ENCODE measurements around the gene PGAM1. TPM values are rescaled to one million over a fixed set of nuclear protein-coding genes. Genes with fewer than 3 reads are reported as not detected.

PGAM1 gene
- total RNA-seq, 1 donor from 2014 or later = 706 TPM

DNA sequence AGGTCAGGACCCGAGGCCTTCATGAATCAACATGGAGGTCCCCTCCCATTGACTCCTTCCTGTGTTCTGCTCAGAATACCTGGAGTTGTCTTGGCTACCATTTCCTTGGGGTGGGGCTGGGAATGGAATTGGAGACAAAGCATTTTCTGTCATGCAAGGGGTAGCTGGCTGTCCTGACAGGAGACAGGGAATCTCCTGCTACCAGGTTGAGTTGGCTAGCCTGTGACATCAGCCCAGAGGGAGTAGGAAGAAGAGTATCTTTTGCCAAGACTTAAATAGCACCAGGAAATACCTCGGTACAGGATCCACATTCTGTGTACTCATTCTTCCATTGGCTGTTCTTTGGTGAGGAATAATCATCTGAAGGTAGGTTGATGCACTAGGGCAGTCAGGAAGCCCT, 24.8 kb downstream of the PGAM1 start:
- Histone ChIP-seq H3K4me1 (ENCODE audit: insufficient read depth, low read length) (peaks cover 21% of the 10 kb centered on the region), H2AFZ (ENCODE audit: low read depth, low read length) (no peak overlapping the region), H4K20me1 (ENCODE audit: insufficient read depth, low read length) (peaks cover 74% of the 10 kb centered on the region), H3K36me3 (ENCODE audit: insufficient read depth, low read length) (peaks cover 19% of the 10 kb centered on the region), H3K27me3 (ENCODE audit: insufficient read depth, low read length) (no peaks in the 10 kb centered on the region), H3K9ac (ENCODE audit: low read length) (no peak overlapping the region), H3K4me2 (ENCODE audit: low read length) (no peak overlapping the region), H3K9me3 (ENCODE audit: insufficient read depth, low read depth, low read length) (no peaks in the 10 kb centered on the region), H3K79me2 (ENCODE audit: insufficient read depth, low read length) (peaks cover 76% of the 10 kb centered on the region), H3K27ac (ENCODE audit: low read depth, low read length) (no peak overlapping the region), H3K4me3 (ENCODE audit: insufficient read depth, low read depth, low read length) (no peak overlapping the region)
- no peaks in the 10 kb centered on the region for H3K9me3 Mint-ChIP-seq (ENCODE audit: unreplicated experiment)
- no peaks in the 10 kb centered on the region for H3K27me3 Mint-ChIP-seq (ENCODE audit: low read depth, unreplicated experiment)
- peaks cover 46% of the 10 kb centered on the region for H3K4me1 Mint-ChIP-seq (ENCODE audit: low read depth, unreplicated experiment)
- H3K4me3 Mint-ChIP-seq (ENCODE audit: unreplicated experiment) = peak overlapping the region; percentile 56
- TF ChIP-seq, protein P1, sequence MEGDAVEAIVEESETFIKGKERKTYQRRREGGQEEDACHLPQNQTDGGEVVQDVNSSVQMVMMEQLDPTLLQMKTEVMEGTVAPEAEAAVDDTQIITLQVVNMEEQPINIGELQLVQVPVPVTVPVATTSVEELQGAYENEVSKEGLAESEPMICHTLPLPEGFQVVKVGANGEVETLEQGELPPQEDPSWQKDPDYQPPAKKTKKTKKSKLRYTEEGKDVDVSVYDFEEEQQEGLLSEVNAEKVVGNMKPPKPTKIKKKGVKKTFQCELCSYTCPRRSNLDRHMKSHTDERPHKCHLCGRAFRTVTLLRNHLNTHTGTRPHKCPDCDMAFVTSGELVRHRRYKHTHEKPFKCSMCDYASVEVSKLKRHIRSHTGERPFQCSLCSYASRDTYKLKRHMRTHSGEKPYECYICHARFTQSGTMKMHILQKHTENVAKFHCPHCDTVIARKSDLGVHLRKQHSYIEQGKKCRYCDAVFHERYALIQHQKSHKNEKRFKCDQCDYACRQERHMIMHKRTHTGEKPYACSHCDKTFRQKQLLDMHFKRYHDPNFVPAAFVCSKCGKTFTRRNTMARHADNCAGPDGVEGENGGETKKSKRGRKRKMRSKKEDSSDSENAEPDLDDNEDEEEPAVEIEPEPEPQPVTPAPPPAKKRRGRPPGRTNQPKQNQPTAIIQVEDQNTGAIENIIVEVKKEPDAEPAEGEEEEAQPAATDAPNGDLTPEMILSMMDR (IDR thresholded peaks at IDR 0.05; ENCODE audit: insufficient read depth, low read depth, low read length) = no peak
- no peak for TF ChIP-seq EZH2 (IDR thresholded peaks at IDR 0.05; ENCODE audit: insufficient read depth, low read length)
- H3K36me3 Mint-ChIP-seq (ENCODE audit: low read depth, unreplicated experiment) = peaks cover 19% of the 10 kb centered on the region
- DNase-seq (ENCODE audit: low read depth) (no peak), FAIRE-seq (no peak)
- no peak overlapping the region for H3K27ac Mint-ChIP-seq (ENCODE audit: unreplicated experiment)

DNA sequence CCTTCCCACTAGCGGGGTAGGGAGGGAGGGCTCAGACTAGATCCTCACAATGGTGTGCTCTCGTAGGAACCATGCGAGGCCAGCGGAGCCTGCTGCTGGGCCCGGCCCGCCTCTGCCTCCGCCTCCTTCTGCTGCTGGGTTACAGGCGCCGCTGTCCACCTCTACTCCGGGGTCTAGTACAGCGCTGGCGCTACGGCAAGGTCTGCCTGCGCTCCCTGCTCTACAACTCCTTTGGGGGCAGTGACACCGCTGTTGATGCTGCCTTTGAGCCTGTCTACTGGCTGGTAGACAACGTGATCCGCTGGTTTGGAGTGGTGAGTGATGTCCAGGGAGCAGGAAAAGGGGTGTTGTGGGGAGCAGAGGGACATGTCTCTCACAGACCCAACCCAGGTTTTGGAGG, 25.6 kb downstream of the PGAM1 start:
- H4K20me1 ChIP-seq (ENCODE audit: insufficient read depth, low read length) = peaks cover 82% of the 10 kb centered on the region
- no peak overlapping the region for H3K4me3 ChIP-seq (ENCODE audit: insufficient read depth, low read depth, low read length)
- H3K4me1 ChIP-seq (ENCODE audit: insufficient read depth, low read length) = peaks cover 18% of the 10 kb centered on the region
- no peak overlapping the region for H3K27ac ChIP-seq (ENCODE audit: low read depth, low read length)
- Mint-ChIP-seq H3K27ac (ENCODE audit: unreplicated experiment) (no peak overlapping the region), H3K4me3 (ENCODE audit: unreplicated experiment) (no peak overlapping the region), H3K4me1 (ENCODE audit: low read depth, unreplicated experiment) (peaks cover 42% of the 10 kb centered on the region), H3K9me3 (ENCODE audit: unreplicated experiment) (no peaks in the 10 kb centered on the region), H3K27me3 (ENCODE audit: low read depth, unreplicated experiment) (no peaks in the 10 kb centered on the region), H3K36me3 (ENCODE audit: low read depth, unreplicated experiment) (peaks cover 20% of the 10 kb centered on the region)
- H3K79me2 ChIP-seq (ENCODE audit: insufficient read depth, low read length) = peaks cover 75% of the 10 kb centered on the region
- H3K9me3 ChIP-seq (ENCODE audit: insufficient read depth, low read depth, low read length) = no peaks in the 10 kb centered on the region
- H3K9ac ChIP-seq (ENCODE audit: low read length) = no peak overlapping the region
- DNase-seq (ENCODE audit: low read depth) (no peak), FAIRE-seq (no peak)
- H3K36me3 ChIP-seq (ENCODE audit: insufficient read depth, low read length) = peaks cover 27% of the 10 kb centered on the region
- H3K27me3 ChIP-seq (ENCODE audit: insufficient read depth, low read length) = no peaks in the 10 kb centered on the region
- no peak overlapping the region for H3K4me2 ChIP-seq (ENCODE audit: low read length)
- TF ChIP-seq, protein P1 (IDR thresholded peaks at IDR 0.05; ENCODE audit: insufficient read depth, low read depth, low read length) = no peak
- TF ChIP-seq EZH2 (IDR thresholded peaks at IDR 0.05; ENCODE audit: insufficient read depth, low read length) = no peak
- no peak overlapping the region for H2AFZ ChIP-seq (ENCODE audit: low read depth, low read length)

DNA sequence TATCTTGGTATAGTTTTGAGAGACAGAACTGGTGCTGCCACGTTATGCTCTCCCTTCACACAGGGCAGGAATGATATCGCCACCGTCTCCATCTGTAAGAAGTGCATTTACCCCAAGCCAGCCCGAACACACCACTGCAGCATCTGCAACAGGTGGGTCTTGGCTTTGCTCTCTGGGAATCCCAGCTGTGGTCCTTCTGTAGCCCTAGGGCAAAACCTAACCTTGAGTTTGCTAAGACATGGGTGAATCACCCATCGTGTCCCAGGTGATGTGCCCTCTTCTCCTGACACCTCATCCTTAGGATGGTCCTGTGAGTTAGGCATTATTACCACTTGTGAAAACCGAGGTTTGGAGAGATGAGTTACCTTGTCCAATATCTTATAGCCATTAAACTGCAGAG, 26.4 kb downstream of the PGAM1 start:
- Mint-ChIP-seq H3K9me3 (ENCODE audit: unreplicated experiment) (no peaks in the 10 kb centered on the region), H3K27me3 (ENCODE audit: low read depth, unreplicated experiment) (no peaks in the 10 kb centered on the region), H3K4me1 (ENCODE audit: low read depth, unreplicated experiment) (peaks cover 38% of the 10 kb centered on the region), H3K36me3 (ENCODE audit: low read depth, unreplicated experiment) (peaks cover 23% of the 10 kb centered on the region), H3K4me3 (ENCODE audit: unreplicated experiment) (no peak overlapping the region), H3K27ac (ENCODE audit: unreplicated experiment) (no peak overlapping the region)
- peaks cover 34% of the 10 kb centered on the region for H3K36me3 ChIP-seq (ENCODE audit: insufficient read depth, low read length)
- H3K4me1 ChIP-seq (ENCODE audit: insufficient read depth, low read length) = peaks cover 11% of the 10 kb centered on the region
- H3K4me2 ChIP-seq (ENCODE audit: low read length) = no peak overlapping the region
- H3K27me3 ChIP-seq (ENCODE audit: insufficient read depth, low read length) = no peaks in the 10 kb centered on the region
- peaks cover 71% of the 10 kb centered on the region for H3K79me2 ChIP-seq (ENCODE audit: insufficient read depth, low read length)
- H3K9ac ChIP-seq (ENCODE audit: low read length) = no peak overlapping the region
- H2AFZ ChIP-seq (ENCODE audit: low read depth, low read length) = no peak overlapping the region
- no peaks in the 10 kb centered on the region for H3K9me3 ChIP-seq (ENCODE audit: insufficient read depth, low read depth, low read length)
- H3K4me3 ChIP-seq (ENCODE audit: insufficient read depth, low read depth, low read length) = no peak overlapping the region
- no peak overlapping the region for H3K27ac ChIP-seq (ENCODE audit: low read depth, low read length)
- H4K20me1 ChIP-seq (ENCODE audit: insufficient read depth, low read length) = peaks cover 83% of the 10 kb centered on the region
- DNase-seq (ENCODE audit: low read depth) = no peak
- FAIRE-seq = no peak
- TF ChIP-seq, protein P1 (IDR thresholded peaks at IDR 0.05; ENCODE audit: insufficient read depth, low read depth, low read length) = no peak
- no peak for TF ChIP-seq EZH2 (IDR thresholded peaks at IDR 0.05; ENCODE audit: insufficient read depth, low read length)
